Femur (tissue), 1 donor: ENCODE data around the gene SELENOH.
"Not testable (repeated sequence)": the region's sequence is repeated elsewhere in the genome, so short reads cannot be mapped to it uniquely, and the experiment has no call there.

Experiments used
- DNase-seq: peaks from one replicate; pipeline ENCODE4 v3.0.0-alpha.2; 2017

The SELENOH gene

GRCh38 chr11:57741132-57742086 is at the start of gene SELENOH:
Gene SELENOH, plus strand, starts transcription at chr11:57741491. Its CDS starts 105 bp downstream, at chr11:57741596.
- DNase-seq, result peak; percentile 98

- no peak for DNase-seq
These were observed 42.4 kb upstream of the SELENOH start for GRCh38 chr11:57698843-57699365.

- DNase-seq, result no peak
These were observed 41.5 kb upstream of the SELENOH start for GRCh38 chr11:57699813-57700212.

GRCh38 chr11:57700425-57700824 is 40.9 kb upstream of the SELENOH start:
- DNase-seq, result no peak

GRCh38 chr11:57703341-57703740 is 38.0 kb upstream of the SELENOH start:
- no peak for DNase-seq

GRCh38 chr11:57704932-57705331 is 36.4 kb upstream of the SELENOH start:
- DNase-seq, result no peak

- DNase-seq, result not testable (repeated sequence)
These were observed 35.9 kb upstream of the SELENOH start for GRCh38 chr11:57705432-57705831.

GRCh38 chr11:57709802-57710367 is 31.4 kb upstream of the SELENOH start:
- DNase-seq, result no peak

- no peak for DNase-seq
These were observed 29.7 kb upstream of the SELENOH start, which contains the start of gene MED19 for GRCh38 chr11:57711414-57712255. Gene MED19, minus strand, starts transcription at chr11:57712215. Its CDS starts 36 bp downstream, at chr11:57712179.

- DNase-seq, result peak; percentile 96
These were observed 28.8 kb upstream of the SELENOH start, which contains the start of gene TMX2 for GRCh38 chr11:57712256-57713150. Gene TMX2, plus strand, starts transcription at chr11:57712593. Its CDS starts 26 bp downstream, at chr11:57712619.

GRCh38 chr11:57713835-57714234 is 27.5 kb upstream of the SELENOH start:
- DNase-seq, result no peak

GRCh38 chr11:57716726-57717125 is 24.6 kb upstream of the SELENOH start:
- DNase-seq, result not testable (repeated sequence)

- DNase-seq, result no peak
These were observed 14.1 kb upstream of the SELENOH start for GRCh38 chr11:57727185-57727584.

- DNase-seq, result no peak
These were observed 12.5 kb upstream of the SELENOH start for GRCh38 chr11:57728829-57729228.

GRCh38 chr11:57729479-57729878 is 11.8 kb upstream of the SELENOH start:
- no peak for DNase-seq

GRCh38 chr11:57732661-57733060 is 8.6 kb upstream of the SELENOH start:
- DNase-seq, result no peak

- DNase-seq, result no peak
These were observed 5.5 kb upstream of the SELENOH start for GRCh38 chr11:57735619-57736298.

- no peak for DNase-seq
These were observed 779 bp downstream of the SELENOH start for GRCh38 chr11:57742087-57742452.

- no peak for DNase-seq
These were observed 3.1 kb downstream of the SELENOH start for GRCh38 chr11:57744357-57744756.

GRCh38 chr11:57745206-57745605 is 3.9 kb downstream of the SELENOH start:
- DNase-seq, result no peak

- no peak for DNase-seq
These were observed 5.6 kb downstream of the SELENOH start for GRCh38 chr11:57746920-57747319.
